Vagina (tissue), 2 donors: ENCODE measurements around the gene ZNF124. TPM values are rescaled to one million over a fixed set of nuclear protein-coding genes. Genes with fewer than 3 reads are reported as not detected.

ENCODE experiments used
- DNase-seq, 2 donors: peaks; one replicate each; pipeline ENCODE4 v3.0.0-alpha.2; 2017; ENCODE audit errors: extremely low spot score in 2 of 2
- H3K27ac ChIP-seq: fragments of 200-600 bp; sonication (generic); one replicate; pipeline ENCODE4 v1.5.1; 2019
- H3K27me3 ChIP-seq: fragments of 200-600 bp; sonication (generic); one replicate; pipeline ENCODE4 v1.5.1; 2019
- H3K36me3 ChIP-seq, 2 donors: fragments of 200-600 bp; sonication (generic); one replicate each; pipeline ENCODE4 v1.5.1; 2017 to 2019
- H3K4me1 ChIP-seq: fragments of 200-600 bp; sonication (generic); one replicate; pipeline ENCODE4 v1.5.1; 2019
- H3K4me3 ChIP-seq, 2 donors: fragments of 200-600 bp; sonication (generic); 1 replicate in 1 of 2; 2 replicates in 1 of 2; pipeline ENCODE4 v1.5.1; 2016 to 2019
- H3K9me3 ChIP-seq: fragments of 200-600 bp; sonication (generic); one replicate; pipeline ENCODE4 v1.5.1; 2019
- CTCF ChIP-seq, 3 experiments: fragments of 450-650 bp in 2 of 3; fragments of 200-600 bp in 1 of 3; sonication (generic) in 1 of 3; IDR thresholded peaks; one replicate each; pipeline ENCODE4 v1.5.1; 2017 to 2019; ENCODE audit warnings: antibody characterized with exemption in 3 of 3, mild to moderate bottlenecking in 2 of 3, moderate library complexity in 2 of 3
- POLR2A ChIP-seq, 2 donors: fragments of 450-650 bp; IDR thresholded peaks; one replicate each; pipeline ENCODE4 v1.6.1; 2017; ENCODE audit warnings: antibody characterized with exemption in 2 of 2, mild to moderate bottlenecking in 2 of 2, moderate library complexity in 2 of 2
- POLR2AphosphoS5 ChIP-seq, 2 donors: sonication (generic); formaldehyde crosslinking; IDR thresholded peaks; one replicate each; pipeline ENCODE4 v1.9.0; 2017; ENCODE audit warnings: antibody characterized with exemption in 2 of 2, mild to moderate bottlenecking in 2 of 2, low read depth in 1 of 2; ENCODE audit not compliant: insufficient read depth in 1 of 2
- intact Hi-C: fragments of 100-400 bp; cut with DNase I; formaldehyde crosslinking; loops from one replicate; pipeline ENCODE4 v1.15.1; 2023
- total RNA-seq: library from RNA; depleted of rRNA; stranded (reverse); fragments of >200 nt; gene quantifications from one replicate; pipeline ENCODE4 v1.2.3, GENCODE V29; 2016

ZNF124 gene
- total RNA-seq, 1 donor from 2014 or later, result 39.3 TPM

DNA sequence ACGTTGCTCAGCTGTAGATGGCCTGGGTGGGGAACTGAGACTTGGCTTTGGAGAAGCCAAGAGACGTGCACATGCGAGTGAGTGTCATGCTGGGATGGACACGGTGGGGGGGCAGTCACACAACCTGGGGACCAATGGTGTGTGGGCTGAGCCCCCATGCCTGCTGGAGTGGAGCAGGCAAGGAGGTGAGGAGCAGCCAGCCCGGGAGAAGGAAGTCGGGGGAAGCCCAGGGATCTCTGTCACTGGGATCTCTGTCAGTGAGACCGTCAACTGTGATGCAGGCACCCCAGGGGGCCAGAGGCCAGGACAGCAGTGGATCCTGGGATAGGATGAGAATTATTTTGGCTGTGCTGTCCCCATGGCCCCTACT is 56.7 kb downstream of the ZNF124 start:
- no peak for TF ChIP-seq POLR2AphosphoS5 (IDR thresholded peaks at IDR 0.05; ENCODE audit: insufficient read depth in 1 of 2, low read depth in 1 of 2)
- TF ChIP-seq CTCF (IDR thresholded peaks at IDR 0.05), result no peak
- no peak for TF ChIP-seq POLR2A (IDR thresholded peaks at IDR 0.05)
- no peaks in the 10 kb centered on the region for H3K27me3 ChIP-seq
- no peaks in the 10 kb centered on the region for H3K36me3 ChIP-seq
- no peak overlapping the region for H3K4me3 ChIP-seq
- peaks cover 22% of the 10 kb centered on the region for H3K4me1 ChIP-seq
- intact Hi-C loops, result no loop called here
- DNase-seq, result no peak
- no peaks in the 10 kb centered on the region for H3K9me3 ChIP-seq
- no peak overlapping the region for H3K27ac ChIP-seq

DNA sequence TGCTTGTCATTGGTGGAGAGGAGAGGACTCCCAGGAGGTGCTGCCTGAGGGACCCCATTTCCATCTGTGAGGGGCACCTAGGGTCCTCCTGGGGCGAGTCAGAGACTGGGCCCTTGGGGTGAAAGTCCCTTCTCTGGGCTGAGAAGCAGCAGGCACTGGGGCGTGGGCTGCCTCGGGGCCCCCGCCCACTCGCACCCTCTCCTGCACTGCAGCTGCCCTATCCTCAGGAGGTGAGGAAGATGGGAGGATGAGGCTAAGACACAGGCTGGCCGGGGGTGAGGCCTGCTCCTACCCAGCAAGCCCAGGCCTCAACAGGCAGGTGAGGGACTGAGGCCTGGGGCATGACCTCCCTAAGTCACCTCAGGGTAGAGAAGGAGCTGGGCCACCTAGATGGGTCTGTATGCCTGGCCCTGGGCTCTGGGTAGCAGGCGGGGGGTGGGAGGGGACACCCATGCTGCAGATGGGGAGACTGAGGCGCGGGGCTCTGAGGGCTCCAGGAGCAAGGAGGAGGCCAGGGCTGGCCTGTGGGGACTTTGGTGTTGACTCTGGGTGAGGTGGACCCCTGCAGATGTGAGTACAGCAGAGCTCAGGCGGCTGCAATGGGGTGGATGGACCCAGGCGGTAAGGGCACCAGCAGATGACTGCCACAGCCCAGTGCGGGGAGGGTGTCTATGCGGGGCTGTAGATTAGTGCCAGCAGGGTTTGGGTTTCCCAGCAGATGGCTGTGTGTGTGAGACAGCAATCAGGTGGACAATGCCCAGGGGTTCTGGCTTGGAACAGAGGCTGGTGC is 57.3 kb downstream of the ZNF124 start:
- H3K27me3 ChIP-seq, result no peaks in the 10 kb centered on the region
- H3K27ac ChIP-seq, result no peak overlapping the region
- H3K36me3 ChIP-seq, result no peaks in the 10 kb centered on the region
- no peak for DNase-seq
- peaks cover 22% of the 10 kb centered on the region for H3K4me1 ChIP-seq
- no peaks in the 10 kb centered on the region for H3K9me3 ChIP-seq
- H3K4me3 ChIP-seq, result no peak overlapping the region
- TF ChIP-seq POLR2AphosphoS5 (IDR thresholded peaks at IDR 0.05; ENCODE audit: insufficient read depth in 1 of 2, low read depth in 1 of 2), result no peak
- TF ChIP-seq POLR2A (IDR thresholded peaks at IDR 0.05), result no peak
- TF ChIP-seq CTCF (IDR thresholded peaks at IDR 0.05), result no peak
- intact Hi-C loops, result no loop called here

DNA sequence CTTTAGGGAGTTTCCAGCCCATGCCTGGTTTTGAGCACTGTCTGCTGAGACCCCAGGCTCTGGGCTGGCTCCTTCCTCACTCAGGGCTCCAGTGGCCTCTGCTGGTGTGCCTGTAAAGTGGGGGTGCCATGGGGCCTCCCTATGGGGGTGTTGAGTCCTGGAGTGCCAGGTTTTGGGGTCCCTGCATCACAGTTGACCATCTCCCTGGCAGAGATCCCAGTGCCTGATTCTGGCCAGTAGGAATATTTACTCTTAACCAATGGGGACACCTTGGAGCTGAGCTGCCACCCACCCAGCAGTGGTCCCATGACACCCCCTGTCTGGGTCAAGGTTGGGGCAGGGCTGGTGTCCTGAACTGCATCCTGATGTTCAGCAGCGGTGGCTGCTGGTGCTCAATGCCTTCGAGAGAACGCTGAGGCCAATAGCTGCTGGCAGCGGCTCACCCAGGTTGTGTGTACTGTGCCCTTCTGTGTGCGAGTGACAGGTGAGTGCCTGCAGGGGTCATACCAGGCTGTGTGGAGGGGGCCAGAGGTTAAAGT is 58.0 kb downstream of the ZNF124 start:
- TF ChIP-seq POLR2A (IDR thresholded peaks at IDR 0.05), result no peak
- TF ChIP-seq CTCF (IDR thresholded peaks at IDR 0.05), result no peak
- TF ChIP-seq POLR2AphosphoS5 (IDR thresholded peaks at IDR 0.05; ENCODE audit: insufficient read depth in 1 of 2, low read depth in 1 of 2), result no peak
- no peak overlapping the region for H3K4me3 ChIP-seq
- H3K9me3 ChIP-seq, result no peaks in the 10 kb centered on the region
- no peak for DNase-seq
- no peaks in the 10 kb centered on the region for H3K27me3 ChIP-seq
- H3K27ac ChIP-seq, result no peak overlapping the region
- no peaks in the 10 kb centered on the region for H3K36me3 ChIP-seq
- peaks cover 22% of the 10 kb centered on the region for H3K4me1 ChIP-seq
- intact Hi-C loops, result no loop called here

DNA sequence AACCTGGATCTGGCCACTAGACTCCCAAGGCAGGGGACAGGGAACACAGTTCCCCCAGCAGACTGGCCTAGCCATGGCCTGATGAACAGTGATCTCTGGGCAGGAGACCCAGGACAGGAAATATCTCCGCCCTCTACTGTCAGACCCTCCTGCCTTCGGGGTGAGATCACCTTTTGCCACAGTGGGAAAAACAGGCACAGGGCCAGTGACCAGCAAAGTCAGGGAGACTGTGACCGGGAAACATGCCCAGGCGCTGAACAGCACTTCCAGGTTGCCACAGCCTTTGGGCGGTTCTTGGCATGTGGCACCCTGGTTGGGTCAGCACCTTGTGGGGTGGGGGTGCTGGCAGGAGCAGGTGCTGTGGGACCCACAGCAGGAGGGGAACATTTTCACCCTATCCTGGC is 58.7 kb downstream of the ZNF124 start:
- Histone ChIP-seq H3K27ac (no peak overlapping the region), H3K4me1 (peaks cover 22% of the 10 kb centered on the region), H3K27me3 (no peaks in the 10 kb centered on the region), H3K9me3 (no peaks in the 10 kb centered on the region), H3K36me3 (no peaks in the 10 kb centered on the region), H3K4me3 (no peak overlapping the region)
- intact Hi-C loops, result no loop called here
- no peak for DNase-seq
- TF ChIP-seq POLR2AphosphoS5 (IDR thresholded peaks at IDR 0.05; ENCODE audit: insufficient read depth in 1 of 2, low read depth in 1 of 2) (no peak), POLR2A (IDR thresholded peaks at IDR 0.05) (no peak), CTCF (IDR thresholded peaks at IDR 0.05) (no peak)

DNA sequence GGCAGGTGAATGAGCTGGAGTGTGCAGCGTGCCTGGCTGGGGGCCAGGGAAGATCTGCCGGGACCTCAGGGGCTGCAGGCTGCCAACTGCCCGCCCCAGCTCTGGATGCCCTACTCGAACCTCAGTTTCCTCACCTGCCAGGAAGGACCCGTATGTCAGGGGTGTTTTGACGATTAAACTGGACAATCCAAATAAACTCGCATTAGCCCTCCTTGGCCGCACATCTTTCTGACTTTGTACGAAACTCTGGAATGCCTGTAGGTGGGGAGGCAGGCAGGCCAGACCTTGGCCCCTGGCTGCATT is 59.4 kb downstream of the ZNF124 start:
- H3K27me3 ChIP-seq, result no peaks in the 10 kb centered on the region
- H3K4me1 ChIP-seq, result peaks cover 22% of the 10 kb centered on the region
- H3K27ac ChIP-seq, result peak overlapping the region; percentile 92
- peak overlapping the region; percentile 69 to 70 for H3K4me3 ChIP-seq
- H3K9me3 ChIP-seq, result no peaks in the 10 kb centered on the region
- no peak for DNase-seq
- no peak for TF ChIP-seq POLR2AphosphoS5 (IDR thresholded peaks at IDR 0.05; ENCODE audit: insufficient read depth in 1 of 2, low read depth in 1 of 2)
- no peak for TF ChIP-seq POLR2A (IDR thresholded peaks at IDR 0.05)
- no peak for TF ChIP-seq CTCF (IDR thresholded peaks at IDR 0.05)
- intact Hi-C loops, result no loop called here
- H3K36me3 ChIP-seq, result no peaks in the 10 kb centered on the region
